GM12872 (cell line): ENCODE data around the gene MAB21L2.

Source experiments
- TF ChIP-seq, protein P1 (sequence below): IDR thresholded peaks from 3 replicates; pipeline ENCODE4 v1.5.1; 2011; ENCODE audit warnings: low read depth, mild to moderate bottlenecking, low read length, moderate library complexity; ENCODE audit not compliant: insufficient read depth

MAB21L2 gene

DNA sequence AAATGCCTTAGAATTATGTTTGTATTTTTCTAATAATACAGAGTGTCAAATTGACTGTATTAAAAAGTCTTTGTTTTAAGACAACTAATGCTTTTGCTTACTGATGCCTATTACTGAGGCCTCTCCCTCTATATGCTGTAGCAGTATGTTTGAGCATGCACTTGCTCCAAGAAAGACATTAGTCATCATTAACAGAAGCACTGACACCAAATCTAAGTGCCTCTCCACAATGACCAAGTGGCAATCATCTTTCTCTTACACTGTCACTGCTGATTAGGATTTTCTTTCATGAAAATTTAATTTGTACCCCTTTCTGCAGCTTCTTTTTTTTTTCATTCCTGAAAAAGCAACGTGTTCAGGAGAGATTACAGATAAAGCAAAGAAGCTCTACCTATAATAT lies 11.1 kb upstream of the MAB21L2 start:
- TF ChIP-seq, protein P1, sequence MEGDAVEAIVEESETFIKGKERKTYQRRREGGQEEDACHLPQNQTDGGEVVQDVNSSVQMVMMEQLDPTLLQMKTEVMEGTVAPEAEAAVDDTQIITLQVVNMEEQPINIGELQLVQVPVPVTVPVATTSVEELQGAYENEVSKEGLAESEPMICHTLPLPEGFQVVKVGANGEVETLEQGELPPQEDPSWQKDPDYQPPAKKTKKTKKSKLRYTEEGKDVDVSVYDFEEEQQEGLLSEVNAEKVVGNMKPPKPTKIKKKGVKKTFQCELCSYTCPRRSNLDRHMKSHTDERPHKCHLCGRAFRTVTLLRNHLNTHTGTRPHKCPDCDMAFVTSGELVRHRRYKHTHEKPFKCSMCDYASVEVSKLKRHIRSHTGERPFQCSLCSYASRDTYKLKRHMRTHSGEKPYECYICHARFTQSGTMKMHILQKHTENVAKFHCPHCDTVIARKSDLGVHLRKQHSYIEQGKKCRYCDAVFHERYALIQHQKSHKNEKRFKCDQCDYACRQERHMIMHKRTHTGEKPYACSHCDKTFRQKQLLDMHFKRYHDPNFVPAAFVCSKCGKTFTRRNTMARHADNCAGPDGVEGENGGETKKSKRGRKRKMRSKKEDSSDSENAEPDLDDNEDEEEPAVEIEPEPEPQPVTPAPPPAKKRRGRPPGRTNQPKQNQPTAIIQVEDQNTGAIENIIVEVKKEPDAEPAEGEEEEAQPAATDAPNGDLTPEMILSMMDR, result no peak

DNA sequence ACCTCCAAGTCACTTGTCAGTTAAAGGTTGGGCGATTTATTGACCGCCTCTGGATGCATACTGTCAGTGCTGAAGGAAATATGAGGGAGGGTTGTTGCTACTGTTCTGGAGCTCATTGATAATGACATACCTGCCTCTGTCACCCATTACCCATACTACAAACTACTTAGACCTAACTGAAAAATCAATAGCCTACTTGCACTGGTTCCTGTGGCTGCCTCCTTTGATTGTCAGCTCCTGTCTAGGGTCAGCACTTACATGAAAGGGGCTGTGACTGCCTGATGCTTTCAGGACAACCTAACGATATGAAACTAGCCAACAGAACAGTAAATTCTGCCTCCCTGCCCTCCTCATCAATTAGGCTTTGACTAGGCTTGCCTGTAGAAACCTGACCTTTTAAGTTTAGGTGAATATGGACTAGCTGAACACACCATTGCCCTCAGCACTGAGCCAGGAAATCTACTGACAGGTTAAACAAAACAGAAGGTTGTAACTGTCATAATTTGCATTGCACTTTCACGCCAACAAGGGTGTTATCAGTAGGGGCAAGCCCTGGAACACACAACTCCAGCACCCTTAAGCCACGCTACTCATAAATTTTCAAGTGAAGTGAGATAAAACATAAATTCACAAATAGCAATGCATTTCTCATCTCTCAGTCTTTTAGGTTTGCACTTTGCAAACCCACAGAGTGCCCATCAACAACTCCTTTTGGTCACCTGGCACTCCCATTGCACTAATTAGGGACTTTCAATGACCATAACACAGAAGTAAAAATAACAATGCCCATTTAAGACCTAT lies 9.0 kb upstream of the MAB21L2 start:
- TF ChIP-seq, protein P1, result no peak

DNA sequence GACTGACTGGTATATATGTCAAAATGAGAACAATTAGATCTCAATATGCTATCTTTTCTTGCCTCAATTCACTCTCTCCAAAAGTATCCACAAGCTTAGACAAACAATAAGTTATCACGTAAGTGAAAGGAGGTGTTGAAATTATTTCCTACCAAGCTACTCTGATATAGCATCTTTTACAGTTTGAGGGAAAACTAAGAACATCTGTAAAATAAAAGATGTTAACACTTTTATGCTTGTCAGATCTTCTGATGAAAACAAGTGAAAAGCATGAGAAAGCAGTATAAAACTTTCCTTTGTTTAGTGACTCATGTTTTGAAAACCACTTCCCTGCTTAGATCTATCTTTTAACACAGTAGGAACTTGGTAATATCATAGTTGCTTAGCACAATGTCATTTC lies 8.4 kb upstream of the MAB21L2 start:
- TF ChIP-seq, protein P1, result no peak

DNA sequence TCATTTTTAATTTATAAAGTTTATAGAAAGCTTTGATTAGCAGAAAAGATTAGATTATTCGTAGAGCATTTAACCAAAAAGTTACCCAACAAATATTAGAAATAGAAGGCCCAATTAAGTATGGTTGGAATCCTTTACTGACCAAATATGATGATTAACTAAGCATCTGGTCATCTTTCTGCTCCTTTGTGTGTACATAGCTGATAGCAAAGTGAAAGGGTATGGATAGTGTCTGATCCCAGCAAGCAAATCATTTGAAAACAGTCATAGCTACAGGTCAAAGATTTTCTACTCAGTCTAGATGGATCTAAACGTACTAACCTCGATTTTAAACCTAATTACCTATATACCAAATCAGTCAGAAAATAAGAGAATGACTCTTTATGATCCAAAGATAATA lies 7.3 kb upstream of the MAB21L2 start:
- TF ChIP-seq, protein P1, result no peak

DNA sequence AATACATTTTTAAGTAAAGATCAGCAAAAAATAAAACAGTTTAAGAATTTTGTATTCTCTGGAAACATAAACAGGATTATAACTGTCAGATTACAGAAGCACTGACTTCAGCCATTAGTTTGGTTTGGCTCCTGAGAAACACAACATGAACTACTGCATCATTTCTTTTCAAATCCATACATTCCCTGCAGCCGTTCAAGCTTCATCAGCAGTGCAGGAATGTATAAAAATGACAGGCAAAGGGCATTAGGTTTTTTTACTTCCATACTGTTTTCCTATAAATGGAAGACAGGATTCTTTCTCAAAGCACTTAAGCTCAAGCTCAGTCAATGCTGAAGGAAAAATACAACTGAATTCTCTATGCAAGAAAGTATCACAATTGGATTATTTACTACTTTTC lies 4.2 kb upstream of the MAB21L2 start:
- TF ChIP-seq, protein P1, result no peak

DNA sequence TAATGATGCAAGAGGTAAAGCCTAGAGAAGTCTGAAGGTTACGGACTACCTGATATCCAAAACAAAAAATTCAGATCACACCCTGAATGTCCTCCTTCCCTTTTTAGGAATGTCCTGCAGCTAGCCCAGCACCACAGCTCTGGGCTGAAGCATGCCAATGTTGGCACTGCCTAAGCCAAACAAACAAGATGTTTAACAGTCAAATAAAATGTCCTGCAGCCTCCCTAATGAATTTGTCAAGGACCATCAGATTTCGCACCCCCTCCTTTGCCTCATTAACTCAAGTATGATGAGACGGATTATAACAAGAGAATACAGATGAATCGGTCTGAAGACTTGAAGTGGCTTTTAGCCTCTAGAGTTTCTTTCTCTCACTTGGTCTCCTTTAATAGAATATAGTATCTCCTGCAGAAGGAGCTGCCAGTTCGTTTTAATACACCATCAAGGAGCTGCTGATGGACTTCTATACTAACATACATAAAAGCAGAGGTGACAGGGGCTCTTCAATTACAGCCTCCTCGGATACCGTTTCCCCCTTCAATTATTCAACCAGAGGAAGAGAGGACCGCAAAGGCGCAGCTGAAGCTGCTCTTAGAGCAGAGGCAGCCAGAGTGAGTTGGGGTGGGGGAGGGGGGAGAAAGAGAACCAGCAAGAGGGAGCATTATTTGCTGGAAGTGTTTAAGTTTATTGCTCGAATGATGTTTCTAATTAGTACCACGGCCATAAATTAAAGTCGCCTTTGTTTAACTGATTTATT lies 3.0 kb upstream of the MAB21L2 start:
- TF ChIP-seq, protein P1, result no peak

DNA sequence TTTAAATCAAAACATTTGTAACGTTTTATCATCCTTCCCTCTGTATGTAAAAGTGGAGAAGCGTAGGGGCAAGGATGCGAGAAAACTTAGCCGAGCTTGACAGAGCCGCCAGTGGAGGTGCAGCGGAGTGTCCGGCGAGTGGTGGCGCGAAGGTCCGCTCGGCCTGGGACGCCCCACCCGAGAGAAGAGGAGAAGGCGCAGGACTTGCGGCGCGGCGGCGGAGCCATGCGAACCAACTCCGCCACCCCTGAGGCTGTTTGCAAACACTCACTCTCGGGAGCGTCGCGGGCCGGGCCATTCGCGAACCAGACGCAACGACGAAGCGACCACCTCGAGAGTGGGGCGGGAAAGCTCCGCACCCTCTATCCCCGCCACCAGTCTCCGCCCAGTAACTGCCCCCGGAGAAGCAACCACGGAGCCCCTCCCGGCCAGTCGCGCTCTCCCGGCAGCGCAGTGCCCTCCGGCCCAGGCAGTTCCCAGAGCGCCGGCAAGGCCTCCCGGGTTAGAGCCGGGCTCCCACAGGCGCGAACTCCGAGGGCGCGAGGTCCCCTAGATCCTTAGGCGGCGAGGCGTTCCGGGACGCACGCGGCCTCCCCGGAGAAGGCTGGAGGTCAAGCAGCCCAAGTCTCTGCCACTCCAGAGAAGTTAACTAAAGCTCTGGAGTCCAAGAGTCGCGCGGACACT lies 2.3 kb upstream of the MAB21L2 start:
- TF ChIP-seq, protein P1, result no peak
